ENCODE results near the gene FAM13A.

GRCh38 chr4:88725143-88725542 is 331.8 kb downstream of the FAM13A start:
- TF ChIP-seq CTCF (IDR thresholded peaks at IDR 0.05) (no peak), POLR2A (IDR thresholded peaks at IDR 0.05) (no peak), POLR2AphosphoS5 (IDR thresholded peaks at IDR 0.05; ENCODE audit: insufficient read depth in 1 of 2, low read depth in 1 of 2) (no peak)

Data from vagina (tissue), 2 donors.